ENCODE measurements around the gene MAPK11. TPM values are rescaled to one million over a fixed set of nuclear protein-coding genes. Genes with fewer than 3 reads are reported as not detected.
"Not testable (repeated sequence)": the region's sequence is repeated elsewhere in the genome, so short reads cannot be mapped to it uniquely, and the experiment has no call there.

The MAPK11 gene
- total RNA-seq, 2 donors from 2014 or later = 11.4 to 14.1 TPM

- Histone ChIP-seq H3K9me3 (no peaks in the 10 kb centered on the region), H3K27me3 (replicated peaks; ENCODE audit: insufficient read depth) (no peaks in the 10 kb centered on the region), H3K4me3 (no peak overlapping the region), H3K4me1 (replicated peaks) (peaks cover 12% of the 10 kb centered on the region), H3K27ac (no peak overlapping the region), H3K36me3 (peaks cover 15 to 24% of the 10 kb centered on the region in 2 donors)
- TF ChIP-seq POLR2A (IDR thresholded peaks at IDR 0.05) (no peak), POLR2AphosphoS5 (IDR thresholded peaks at IDR 0.05) (no peak), CTCF (IDR thresholded peaks at IDR 0.05) (no peak)
- DNase-seq (ENCODE audit: low spot score) = no peak
- intact Hi-C loops (cut with DNase I) = loop anchor here (2.0 kb wide), 1 partner anchor 65 kb away; no protein-coding TSS in a partner anchor
- 80% methylated on average over 43 of the region's 43 CpGs for WGBS
Observed at GRCh38 chr22:50275181-50276055, 5.2 kb upstream of the MAPK11 start.

GRCh38 chr22:50274771-50275170 is 4.6 kb upstream of the MAPK11 start:
- H3K27ac ChIP-seq = no peak overlapping the region

GRCh38 chr22:50274311-50274710 is 4.1 kb upstream of the MAPK11 start:
- Histone ChIP-seq H3K27ac (no peak overlapping the region), H3K27me3 (replicated peaks; ENCODE audit: insufficient read depth) (no peaks in the 10 kb centered on the region), H3K4me3 (no peak overlapping the region), H3K4me1 (replicated peaks) (peaks cover 12% of the 10 kb centered on the region), H3K9me3 (no peaks in the 10 kb centered on the region), H3K36me3 (peaks cover 4 to 13% of the 10 kb centered on the region in 2 donors)
- peak; percentile 57 for DNase-seq (ENCODE audit: low spot score)
- no peak for TF ChIP-seq POLR2AphosphoS5 (IDR thresholded peaks at IDR 0.05)
- peak in 1 of 4 experiments; percentile 16 for TF ChIP-seq CTCF (IDR thresholded peaks at IDR 0.05)
- 17% methylated on average over 7 of the region's 7 CpGs for WGBS
- intact Hi-C loops (cut with DNase I) = loop anchor here (1.0 to 2.0 kb wide), 2 partner anchors 53 to 66 kb away; partner anchors contain the start of gene DENND6B

More at GRCh38 chr22:50274771-50275170, 4.6 kb upstream of the MAPK11 start:
- TF ChIP-seq POLR2AphosphoS5 (IDR thresholded peaks at IDR 0.05) = no peak
- no peak for TF ChIP-seq CTCF (IDR thresholded peaks at IDR 0.05)
- TF ChIP-seq POLR2A (IDR thresholded peaks at IDR 0.05) = no peak
- H3K4me3 ChIP-seq = no peak overlapping the region
- WGBS = 47% methylated on average over 7 of the region's 7 CpGs
- no peaks in the 10 kb centered on the region for H3K9me3 ChIP-seq
- intact Hi-C loops (cut with DNase I) = loop anchor here (1.0 to 2.0 kb wide), 2 partner anchors 53 to 66 kb away; partner anchors contain the start of gene DENND6B
- H3K27me3 ChIP-seq (replicated peaks; ENCODE audit: insufficient read depth) = no peaks in the 10 kb centered on the region
- peaks cover 12% of the 10 kb centered on the region for H3K4me1 ChIP-seq (replicated peaks)
- no peak for DNase-seq (ENCODE audit: low spot score)
- H3K36me3 ChIP-seq = peaks cover 9 to 17% of the 10 kb centered on the region in 2 donors

GRCh38 chr22:50273781-50274180 is 3.6 kb upstream of the MAPK11 start:
- not testable (repeated sequence) for H3K27ac ChIP-seq; DNase-seq (ENCODE audit: low spot score); H3K9me3 ChIP-seq; H3K27me3 ChIP-seq (replicated peaks; ENCODE audit: insufficient read depth); H3K4me3 ChIP-seq
- peaks cover 12% of the 10 kb centered on the region for H3K4me1 ChIP-seq (replicated peaks)
- WGBS = 81% methylated on average over 10 of the region's 10 CpGs
- intact Hi-C loops (cut with DNase I) = loop anchor here (1.0 to 2.0 kb wide), 2 partner anchors 54 to 67 kb away; partner anchors contain the start of gene DENND6B
- peaks cover 4 to 11% of the 10 kb centered on the region in 2 donors for H3K36me3 ChIP-seq

- H3K27me3 ChIP-seq (replicated peaks; ENCODE audit: insufficient read depth); H3K9me3 ChIP-seq; H3K36me3 ChIP-seq; H3K4me3 ChIP-seq; DNase-seq (ENCODE audit: low spot score); H3K27ac ChIP-seq; intact Hi-C loops (cut with DNase I): not testable (repeated sequence)
- H3K4me1 ChIP-seq (replicated peaks) = peaks cover 15% of the 10 kb centered on the region
- WGBS = 30% methylated on average over 11 of the region's 11 CpGs
Observed at GRCh38 chr22:50273352-50273751, 3.2 kb upstream of the MAPK11 start.

Measured in prostate gland (tissue), 2 donors.